Right lobe of liver (tissue), 6 donors: ENCODE measurements around the gene DPY19L3. TPM values are rescaled to one million over a fixed set of nuclear protein-coding genes. Genes with fewer than 3 reads are reported as not detected.

Experiments used
- ATAC-seq, 4 donors: fragments of 200-7000 bp; cut with Tn5 transposase; one replicate each; pipeline ENCODE4 v1.9.1; 2020; ENCODE audit warnings: mild to moderate bottlenecking in 4 of 4, moderate library complexity in 4 of 4
- DNase-seq, 3 donors: peaks; one replicate each; pipeline ENCODE4 v3.0.0-alpha.2; 2020
- H3K27ac ChIP-seq, 3 donors: fragments of 200-600 bp; one replicate each; pipeline ENCODE4 v1.8.0; 2022
- H3K27me3 ChIP-seq, 2 donors: fragments of 200-600 bp; one replicate each; pipeline ENCODE4 v1.8.0; 2022
- H3K36me3 ChIP-seq, 4 donors: fragments of 200-600 bp; sonication (generic) in 1 of 4; one replicate each; pipeline versions ENCODE4 v1.5.1 to v1.8.0; 2017 to 2022; ENCODE audit warnings: control low read depth in 1 of 4
- H3K4me1 ChIP-seq, 4 donors: fragments of 200-600 bp; sonication (generic) in 1 of 4; one replicate each; pipeline versions ENCODE4 v1.5.1 to v1.8.0; 2017 to 2022; ENCODE audit warnings: control low read depth in 1 of 4
- H3K4me3 ChIP-seq, 3 donors: fragments of 200-600 bp; one replicate each; pipeline ENCODE4 v1.8.0; 2022
- H3K9me3 ChIP-seq, 4 donors: fragments of 200-600 bp; sonication (generic) in 1 of 4; one replicate each; pipeline versions ENCODE4 v1.5.1 to v1.8.0; 2017 to 2022; ENCODE audit warnings: control low read depth in 1 of 4
- POLR2A ChIP-seq: fragments of 450-650 bp; IDR thresholded peaks from one replicate; pipeline ENCODE4 v1.6.1; 2017; ENCODE audit warnings: antibody characterized with exemption, mild to moderate bottlenecking
- WGBS: methylation state at CpG from one replicate; pipeline ENCODE4 v1.1.6; 2018; ENCODE audit warnings: low coverage, low lambda C conversion rate; ENCODE audit not compliant: insufficient coverage; ENCODE audit errors: missing lambda C conversion rate; 5-methylcytosine and 5-hydroxymethylcytosine counted together
- intact Hi-C, 2 donors: fragments of 100-400 bp; cut with DNase I; formaldehyde crosslinking; loops; one replicate each; pipeline versions ENCODE4 v1.11.2 to v1.14.1; 2022
- total RNA-seq, 6 experiments: library from RNA; depleted of rRNA in 2 of 6; stranded (reverse); fragments of >200 nt in 2 of 6; fragmentation: NEBNext Ultra II Directional in 3 of 6; extraction: Animal tissue kit (Norgen Biotek cat#: 25700) in 3 of 6; gene quantifications; one replicate each; pipeline versions ENCODE4 v1.1.0 to v1.2.4, GENCODE V29; 2016 to 2023
- TF ChIP-seq, protein P1 (sequence below), 4 donors: fragments of 200-600 bp in 3 of 4; fragments of 450-650 bp in 1 of 4; IDR thresholded peaks; one replicate each; pipeline versions ENCODE4 v1.5.1 to v1.8.0; 2016 to 2022; ENCODE audit warnings: antibody characterized with exemption in 4 of 4, mild to moderate bottlenecking in 2 of 4
- donor health status: DM: no; HTN: yes; CAD: no.
- donor health status: DM: no; HTN: no; CAD: no.
- donor health status: DM: no; HTN: no; CAD: no.
- donor health status: DM: no; HTN: yes; CAD: no.
- donor health status: DM: no; HTN: yes; CAD: no.

Gene DPY19L3
- total RNA-seq, 6 experiments from 2014 or later = 8.0 to 13.5 (median 12.4) TPM

GRCh38 chr19:32396046-32396652 is 9.4 kb upstream of the DPY19L3 start:
- H3K27me3 ChIP-seq = no peaks in the 10 kb centered on the region
- WGBS = 61% methylated on average over 4 of the region's 6 CpGs
- ATAC-seq (no peak), DNase-seq (no peak)
- no peak overlapping the region for H3K4me3 ChIP-seq
- H3K9me3 ChIP-seq = no peaks in the 10 kb centered on the region
- no peaks in the 10 kb centered on the region for H3K4me1 ChIP-seq
- no peak overlapping the region for H3K27ac ChIP-seq
- intact Hi-C loops = no loop called here
- H3K36me3 ChIP-seq = no peaks in the 10 kb centered on the region
- TF ChIP-seq, protein P1, sequence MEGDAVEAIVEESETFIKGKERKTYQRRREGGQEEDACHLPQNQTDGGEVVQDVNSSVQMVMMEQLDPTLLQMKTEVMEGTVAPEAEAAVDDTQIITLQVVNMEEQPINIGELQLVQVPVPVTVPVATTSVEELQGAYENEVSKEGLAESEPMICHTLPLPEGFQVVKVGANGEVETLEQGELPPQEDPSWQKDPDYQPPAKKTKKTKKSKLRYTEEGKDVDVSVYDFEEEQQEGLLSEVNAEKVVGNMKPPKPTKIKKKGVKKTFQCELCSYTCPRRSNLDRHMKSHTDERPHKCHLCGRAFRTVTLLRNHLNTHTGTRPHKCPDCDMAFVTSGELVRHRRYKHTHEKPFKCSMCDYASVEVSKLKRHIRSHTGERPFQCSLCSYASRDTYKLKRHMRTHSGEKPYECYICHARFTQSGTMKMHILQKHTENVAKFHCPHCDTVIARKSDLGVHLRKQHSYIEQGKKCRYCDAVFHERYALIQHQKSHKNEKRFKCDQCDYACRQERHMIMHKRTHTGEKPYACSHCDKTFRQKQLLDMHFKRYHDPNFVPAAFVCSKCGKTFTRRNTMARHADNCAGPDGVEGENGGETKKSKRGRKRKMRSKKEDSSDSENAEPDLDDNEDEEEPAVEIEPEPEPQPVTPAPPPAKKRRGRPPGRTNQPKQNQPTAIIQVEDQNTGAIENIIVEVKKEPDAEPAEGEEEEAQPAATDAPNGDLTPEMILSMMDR (IDR thresholded peaks at IDR 0.05) = no peak
- no peak for TF ChIP-seq POLR2A

GRCh38 chr19:32397671-32398101 is 7.9 kb upstream of the DPY19L3 start:
- Histone ChIP-seq H3K36me3 (no peaks in the 10 kb centered on the region), H3K27me3 (no peaks in the 10 kb centered on the region), H3K9me3 (no peaks in the 10 kb centered on the region), H3K27ac (no peak overlapping the region), H3K4me1 (no peaks in the 10 kb centered on the region), H3K4me3 (no peak overlapping the region)
- WGBS = 52% methylated on average over 5 of the region's 5 CpGs
- no peak for DNase-seq
- TF ChIP-seq, protein P1 (IDR thresholded peaks at IDR 0.05) = no peak
- no peak for TF ChIP-seq POLR2A
- intact Hi-C loops = no loop called here
- ATAC-seq = no peak

- H3K27me3 ChIP-seq = no peaks in the 10 kb centered on the region
- no peaks in the 10 kb centered on the region for H3K9me3 ChIP-seq
- WGBS = 100% methylated on average over 1 of the region's 1 CpG
- intact Hi-C loops = no loop called here
- TF ChIP-seq, protein P1 (IDR thresholded peaks at IDR 0.05) = no peak
- TF ChIP-seq POLR2A = no peak
- no peak overlapping the region for H3K27ac ChIP-seq
- DNase-seq (no peak), ATAC-seq (no peak)
- no peaks in the 10 kb centered on the region for H3K36me3 ChIP-seq
- H3K4me1 ChIP-seq = peaks cover 0 to 19% (median 2%) of the 10 kb centered on the region in 4 donors
- no peak overlapping the region for H3K4me3 ChIP-seq
Observed at GRCh38 chr19:32401992-32402391, 3.6 kb upstream of the DPY19L3 start.

GRCh38 chr19:32403291-32403995 is 2.1 kb upstream of the DPY19L3 start:
- intact Hi-C loops = no loop called here
- Histone ChIP-seq H3K27ac (no peak overlapping the region), H3K36me3 (no peaks in the 10 kb centered on the region), H3K4me3 (no peak overlapping the region), H3K4me1 (peaks cover 0 to 19% (median 2%) of the 10 kb centered on the region in 4 donors), H3K9me3 (no peaks in the 10 kb centered on the region), H3K27me3 (no peaks in the 10 kb centered on the region)
- DNase-seq (no peak), ATAC-seq (no peak)
- 71% methylated on average over 2 of the region's 5 CpGs for WGBS
- TF ChIP-seq, protein P1 (IDR thresholded peaks at IDR 0.05) = no peak
- no peak for TF ChIP-seq POLR2A
